Measurements from ENCODE around the gene TFF1.

TFF1 gene

GRCh38 chr21:42393443-42393950 is 27.2 kb upstream of the TFF1 start:
- H3K4me3 ChIP-seq (ENCODE audit: low read length): no peak overlapping the region
- no peaks in the 10 kb centered on the region for H3K36me3 ChIP-seq (replicated peaks; ENCODE audit: low read depth, low read length)
- no peaks in the 10 kb centered on the region for H3K9me3 ChIP-seq (ENCODE audit: insufficient read depth, low read length)
- H2AFZ ChIP-seq (ENCODE audit: low read depth, low read length): no peak overlapping the region
- no peak overlapping the region for H3K9ac ChIP-seq (ENCODE audit: low read length)
- H3K27me3 ChIP-seq (ENCODE audit: low read depth, low read length): 0 out of 2 replicates have a peak, but pooled peaks cover 11% of the 10 kb centered on the region
- no peak overlapping the region for H3K27ac ChIP-seq (ENCODE audit: low read length)
- H4K20me1 ChIP-seq (ENCODE audit: insufficient read depth, low read length): no peaks in the 10 kb centered on the region
- H3K79me2 ChIP-seq (ENCODE audit: low read length): no peaks in the 10 kb centered on the region
- H3K4me2 ChIP-seq (ENCODE audit: low read length): no peak overlapping the region
- H3K4me1 ChIP-seq (ENCODE audit: low read length): peaks cover 6% of the 10 kb centered on the region
- TF ChIP-seq EZH2phosphoT487 (IDR thresholded peaks at IDR 0.05; ENCODE audit: low read depth) (no peak), CTCF (IDR thresholded peaks at IDR 0.05; ENCODE audit: low read depth, low read length) (no peak)

GRCh38 chr21:42392731-42393442 is 26.6 kb upstream of the TFF1 start:
- H3K79me2 ChIP-seq (ENCODE audit: low read length): no peaks in the 10 kb centered on the region
- no peak overlapping the region for H3K9ac ChIP-seq (ENCODE audit: low read length)
- no peak overlapping the region for H3K4me3 ChIP-seq (ENCODE audit: low read length)
- no peak overlapping the region for H3K4me2 ChIP-seq (ENCODE audit: low read length)
- H3K9me3 ChIP-seq (ENCODE audit: insufficient read depth, low read length): no peaks in the 10 kb centered on the region
- no peaks in the 10 kb centered on the region for H4K20me1 ChIP-seq (ENCODE audit: insufficient read depth, low read length)
- 0 out of 2 replicates have a peak, but pooled peaks cover 11% of the 10 kb centered on the region for H3K27me3 ChIP-seq (ENCODE audit: low read depth, low read length)
- H3K36me3 ChIP-seq (replicated peaks; ENCODE audit: low read depth, low read length): no peaks in the 10 kb centered on the region
- no peak for TF ChIP-seq EZH2phosphoT487 (IDR thresholded peaks at IDR 0.05; ENCODE audit: low read depth)
- TF ChIP-seq CTCF (IDR thresholded peaks at IDR 0.05; ENCODE audit: low read depth, low read length): no peak
- no peak overlapping the region for H2AFZ ChIP-seq (ENCODE audit: low read depth, low read length)
- no peak overlapping the region for H3K27ac ChIP-seq (ENCODE audit: low read length)
- peaks cover 6% of the 10 kb centered on the region for H3K4me1 ChIP-seq (ENCODE audit: low read length)

GRCh38 chr21:42391297-42391696 is 25.0 kb upstream of the TFF1 start:
- H3K4me1 ChIP-seq (ENCODE audit: low read length): peaks cover 6% of the 10 kb centered on the region
- no peak overlapping the region for H3K27ac ChIP-seq (ENCODE audit: low read length)
- no peak overlapping the region for H3K4me3 ChIP-seq (ENCODE audit: low read length)
- no peak overlapping the region for H3K4me2 ChIP-seq (ENCODE audit: low read length)
- no peaks in the 10 kb centered on the region for H3K9me3 ChIP-seq (ENCODE audit: insufficient read depth, low read length)
- H3K27me3 ChIP-seq (ENCODE audit: low read depth, low read length): 0 out of 2 replicates have a peak, but pooled peaks cover 11% of the 10 kb centered on the region
- H3K79me2 ChIP-seq (ENCODE audit: low read length): no peaks in the 10 kb centered on the region
- H2AFZ ChIP-seq (ENCODE audit: low read depth, low read length): no peak overlapping the region
- H3K36me3 ChIP-seq (replicated peaks; ENCODE audit: low read depth, low read length): no peaks in the 10 kb centered on the region
- TF ChIP-seq EZH2phosphoT487 (IDR thresholded peaks at IDR 0.05; ENCODE audit: low read depth): no peak
- no peak for TF ChIP-seq CTCF (IDR thresholded peaks at IDR 0.05; ENCODE audit: low read depth, low read length)
- no peak overlapping the region for H3K9ac ChIP-seq (ENCODE audit: low read length)
- no peaks in the 10 kb centered on the region for H4K20me1 ChIP-seq (ENCODE audit: insufficient read depth, low read length)

GRCh38 chr21:42390696-42391095 is 24.4 kb upstream of the TFF1 start:
- Histone ChIP-seq H4K20me1 (ENCODE audit: insufficient read depth, low read length) (no peaks in the 10 kb centered on the region), H3K27me3 (ENCODE audit: low read depth, low read length) (0 out of 2 replicates have a peak, but pooled peaks cover 11% of the 10 kb centered on the region), H3K79me2 (ENCODE audit: low read length) (no peaks in the 10 kb centered on the region), H3K9ac (ENCODE audit: low read length) (no peak overlapping the region), H3K4me1 (ENCODE audit: low read length) (peaks cover 6% of the 10 kb centered on the region), H3K4me2 (ENCODE audit: low read length) (no peak overlapping the region), H3K9me3 (ENCODE audit: insufficient read depth, low read length) (no peaks in the 10 kb centered on the region), H3K27ac (ENCODE audit: low read length) (no peak overlapping the region), H3K36me3 (replicated peaks; ENCODE audit: low read depth, low read length) (no peaks in the 10 kb centered on the region), H2AFZ (ENCODE audit: low read depth, low read length) (no peak overlapping the region), H3K4me3 (ENCODE audit: low read length) (no peak overlapping the region)
- no peak for TF ChIP-seq CTCF (IDR thresholded peaks at IDR 0.05; ENCODE audit: low read depth, low read length)
- no peak for TF ChIP-seq EZH2phosphoT487 (IDR thresholded peaks at IDR 0.05; ENCODE audit: low read depth)

Data from OCI-LY3 (cell line).